ENCODE measurements around the gene ZC3H4.

The ZC3H4 gene

DNA sequence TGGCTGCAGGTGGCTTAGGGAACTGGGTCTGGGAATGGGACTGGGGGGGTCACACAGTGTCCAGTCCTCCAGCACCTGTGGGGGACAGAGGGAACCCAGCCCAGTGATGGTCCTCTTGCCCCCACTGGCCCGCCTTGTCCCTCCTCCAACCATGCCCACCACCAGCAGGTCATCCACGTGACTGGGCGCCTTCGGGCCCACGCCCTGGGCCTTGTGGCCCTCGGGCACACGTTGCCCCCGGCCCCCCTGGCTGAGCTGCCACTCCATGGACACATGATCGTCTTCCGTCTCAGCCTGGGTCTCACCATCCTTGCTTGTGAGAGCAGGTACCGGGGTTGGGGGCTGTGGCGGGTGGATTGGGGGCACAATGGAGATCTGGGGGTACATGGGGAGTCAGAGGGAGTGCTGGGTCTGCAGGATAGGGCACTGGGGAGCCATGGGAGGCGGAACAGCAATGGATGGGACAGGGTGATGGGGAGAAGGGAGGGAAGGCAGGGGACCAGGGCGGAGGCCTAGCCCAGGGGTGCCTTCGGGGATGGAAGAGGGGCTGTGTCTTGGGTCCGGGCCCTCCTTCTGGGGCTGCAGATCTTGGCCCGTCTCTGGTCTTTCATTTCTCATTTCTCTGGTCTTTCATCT is 74.2 kb downstream of the ZC3H4 start:
- ATAC-seq (no peak), DNase-seq (no peak)
- Mint-ChIP-seq H3K4me3 (no peak overlapping the region), H3K27me3 (no peaks in the 10 kb centered on the region), H3K4me1 (peaks cover 24% of the 10 kb centered on the region), H3K9me3 (no peaks in the 10 kb centered on the region), H3K27ac (no peak overlapping the region)

- DNase-seq, result no peak
- Mint-ChIP-seq H3K27me3 (no peaks in the 10 kb centered on the region), H3K4me1 (peaks cover 24% of the 10 kb centered on the region), H3K9me3 (no peaks in the 10 kb centered on the region), H3K27ac (peak overlapping the region in 1 of 2 donors; percentile 75), H3K4me3 (no peak overlapping the region)
- ATAC-seq, result no peak
These were observed 75.8 kb downstream of the ZC3H4 start for GRCh38 chr19:47037766-47038165.

DNA sequence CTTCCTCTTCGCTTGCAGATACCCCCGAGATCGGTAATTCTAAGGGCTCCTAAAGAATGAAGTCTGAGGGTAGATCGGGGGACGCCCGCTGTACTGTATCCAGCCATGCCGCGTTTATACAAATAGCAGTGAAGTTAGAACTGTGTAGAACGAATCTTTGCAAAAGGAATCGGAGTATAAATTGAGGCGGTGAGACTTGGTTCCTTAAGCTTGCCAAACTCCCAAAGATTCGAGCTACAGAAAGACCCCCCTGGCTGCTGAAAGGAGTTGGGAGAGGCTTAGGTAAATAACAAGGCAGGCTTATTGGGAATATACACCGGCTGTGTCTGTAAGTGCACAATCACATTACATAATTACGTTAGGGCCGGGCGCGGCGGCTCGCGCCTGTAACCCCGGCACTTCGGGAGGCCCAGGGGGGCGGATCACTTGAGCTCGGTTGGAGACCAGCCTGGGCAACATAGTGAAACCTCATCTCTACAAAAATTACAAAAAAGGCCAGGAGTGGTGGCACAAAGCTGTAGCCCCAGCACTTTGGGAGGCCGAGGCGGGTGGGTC is 77.4 kb downstream of the ZC3H4 start:
- Mint-ChIP-seq H3K9me3 (no peaks in the 10 kb centered on the region), H3K27ac (peak overlapping the region in 1 of 2 donors; percentile 94), H3K27me3 (peaks cover 14% of the 10 kb centered on the region), H3K4me3 (peak overlapping the region; percentile 82 to 84), H3K4me1 (peaks cover 34% of the 10 kb centered on the region)
- DNase-seq (no peak), ATAC-seq (peak; percentile 61)

GRCh38 chr19:47035127-47036096 is 78.2 kb downstream of the ZC3H4 start:
- DNase-seq, result peak; percentile 96 to 98
- H3K4me1 Mint-ChIP-seq, result peaks cover 34% of the 10 kb centered on the region
- no peaks in the 10 kb centered on the region for H3K9me3 Mint-ChIP-seq
- H3K27ac Mint-ChIP-seq, result peak overlapping the region; percentile 71 to 94
- ATAC-seq, result peak; percentile 93
- H3K27me3 Mint-ChIP-seq, result peaks cover 21% of the 10 kb centered on the region
- H3K4me3 Mint-ChIP-seq, result peak overlapping the region; percentile 82 to 84

DNA sequence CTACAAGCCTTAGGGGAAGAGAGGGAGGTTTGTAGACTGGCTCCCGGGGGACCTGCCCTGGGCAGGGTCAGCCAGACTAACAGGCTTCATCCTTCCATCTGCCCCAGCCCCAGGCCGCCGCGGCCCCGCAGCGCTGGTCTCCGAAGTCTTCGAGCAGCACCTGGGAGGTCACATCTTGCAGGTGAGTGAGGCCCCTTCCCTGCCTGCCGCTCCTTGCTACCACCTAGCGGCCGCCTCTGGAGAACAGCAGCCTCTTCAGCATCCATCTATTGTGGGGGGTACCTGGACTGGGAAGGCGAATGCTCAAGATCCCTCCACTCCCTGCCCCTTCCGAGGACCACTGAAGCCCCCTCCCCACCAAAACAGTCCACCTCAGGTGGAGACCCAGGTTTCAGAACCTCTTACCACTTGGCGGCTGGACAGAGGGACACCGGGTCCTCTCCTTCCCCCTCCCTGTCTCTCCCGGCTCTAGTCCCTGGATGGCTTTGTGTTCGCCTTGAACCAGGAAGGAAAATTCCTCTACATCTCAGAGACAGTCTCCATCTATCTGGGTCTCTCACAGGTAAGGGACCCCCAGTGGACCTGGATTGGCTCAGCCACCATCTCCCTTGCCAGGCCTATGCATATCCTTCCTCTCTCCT is 81.3 kb downstream of the ZC3H4 start:
- ATAC-seq (peak; percentile 35), DNase-seq (peak; percentile 52 to 61)
- H3K4me3 Mint-ChIP-seq, result no peak overlapping the region
- H3K9me3 Mint-ChIP-seq, result no peaks in the 10 kb centered on the region
- peaks cover 49% of the 10 kb centered on the region for H3K27me3 Mint-ChIP-seq
- peaks cover 34% of the 10 kb centered on the region for H3K4me1 Mint-ChIP-seq
- no peak overlapping the region for H3K27ac Mint-ChIP-seq

GRCh38 chr19:47028195-47028601 is 85.4 kb downstream of the ZC3H4 start:
- no peak for ATAC-seq
- H3K9me3 Mint-ChIP-seq, result no peaks in the 10 kb centered on the region
- peaks cover 90% of the 10 kb centered on the region for H3K27me3 Mint-ChIP-seq
- H3K4me3 Mint-ChIP-seq, result no peak overlapping the region
- H3K4me1 Mint-ChIP-seq, result peaks cover 14% of the 10 kb centered on the region
- no peak overlapping the region for H3K27ac Mint-ChIP-seq
- DNase-seq, result no peak

DNA sequence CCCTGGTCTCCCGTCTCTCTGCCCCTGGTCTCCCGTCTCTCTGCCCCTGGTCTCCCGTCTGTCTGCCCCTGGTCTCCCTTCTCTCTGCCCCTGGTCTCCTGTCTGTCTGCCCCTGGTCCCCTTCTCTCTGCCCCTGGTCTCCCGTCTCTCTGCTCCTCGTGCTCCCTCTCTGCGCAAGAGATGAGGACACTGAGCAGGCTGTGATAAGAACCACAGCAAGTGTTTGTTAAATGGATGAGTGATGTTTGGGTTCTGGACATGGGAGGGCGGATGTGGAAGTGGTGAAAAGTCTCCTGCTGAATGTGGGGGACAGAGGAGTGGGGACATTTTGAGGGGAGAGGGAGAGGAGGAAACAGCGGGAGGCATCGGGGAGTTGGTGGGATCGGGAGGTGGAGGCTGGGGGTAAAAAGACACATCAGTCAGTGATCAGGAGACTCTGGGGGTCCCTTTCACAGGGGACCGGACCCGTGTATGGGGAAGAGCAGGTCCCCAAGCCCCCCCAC is 85.9 kb downstream of the ZC3H4 start:
- peaks cover 17% of the 10 kb centered on the region for H3K4me1 Mint-ChIP-seq
- H3K4me3 Mint-ChIP-seq, result no peak overlapping the region
- DNase-seq (no peak), ATAC-seq (no peak)
- peaks cover 96% of the 10 kb centered on the region for H3K27me3 Mint-ChIP-seq
- no peak overlapping the region for H3K27ac Mint-ChIP-seq
- no peaks in the 10 kb centered on the region for H3K9me3 Mint-ChIP-seq

- H3K9me3 Mint-ChIP-seq, result no peaks in the 10 kb centered on the region
These were observed 86.7 kb downstream of the ZC3H4 start for GRCh38 chr19:47026889-47027288.

GRCh38 chr19:47026156-47026555 is 87.4 kb downstream of the ZC3H4 start:
- Mint-ChIP-seq H3K4me3 (no peak overlapping the region), H3K9me3 (no peaks in the 10 kb centered on the region), H3K27me3 (peaks cover 97% of the 10 kb centered on the region), H3K27ac (peak overlapping the region in 1 of 2 donors; percentile 9), H3K4me1 (peaks cover 12% of the 10 kb centered on the region)
- DNase-seq (no peak), ATAC-seq (no peak)

More at GRCh38 chr19:47026889-47027288, 86.7 kb downstream of the ZC3H4 start:
- peaks cover 10% of the 10 kb centered on the region for H3K4me1 Mint-ChIP-seq
- no peak overlapping the region for H3K27ac Mint-ChIP-seq
- no peak for DNase-seq
- no peak overlapping the region for H3K4me3 Mint-ChIP-seq
- peaks cover 97% of the 10 kb centered on the region for H3K27me3 Mint-ChIP-seq
- no peak for ATAC-seq

GRCh38 chr19:47024502-47024901 is 89.1 kb downstream of the ZC3H4 start:
- H3K4me1 Mint-ChIP-seq, result peaks cover 20% of the 10 kb centered on the region
- DNase-seq, result no peak
- H3K27me3 Mint-ChIP-seq, result peaks cover 98% of the 10 kb centered on the region
- ATAC-seq, result no peak
- H3K9me3 Mint-ChIP-seq, result no peaks in the 10 kb centered on the region
- no peak overlapping the region for H3K27ac Mint-ChIP-seq
- H3K4me3 Mint-ChIP-seq, result no peak overlapping the region

- H3K9me3 Mint-ChIP-seq, result no peaks in the 10 kb centered on the region
- peaks cover 98% of the 10 kb centered on the region for H3K27me3 Mint-ChIP-seq
- DNase-seq (no peak), ATAC-seq (no peak)
- H3K4me3 Mint-ChIP-seq, result no peak overlapping the region
- H3K4me1 Mint-ChIP-seq, result peaks cover 20% of the 10 kb centered on the region
- H3K27ac Mint-ChIP-seq, result no peak overlapping the region
These were observed 90.2 kb downstream of the ZC3H4 start for GRCh38 chr19:47023448-47023794.

DNA sequence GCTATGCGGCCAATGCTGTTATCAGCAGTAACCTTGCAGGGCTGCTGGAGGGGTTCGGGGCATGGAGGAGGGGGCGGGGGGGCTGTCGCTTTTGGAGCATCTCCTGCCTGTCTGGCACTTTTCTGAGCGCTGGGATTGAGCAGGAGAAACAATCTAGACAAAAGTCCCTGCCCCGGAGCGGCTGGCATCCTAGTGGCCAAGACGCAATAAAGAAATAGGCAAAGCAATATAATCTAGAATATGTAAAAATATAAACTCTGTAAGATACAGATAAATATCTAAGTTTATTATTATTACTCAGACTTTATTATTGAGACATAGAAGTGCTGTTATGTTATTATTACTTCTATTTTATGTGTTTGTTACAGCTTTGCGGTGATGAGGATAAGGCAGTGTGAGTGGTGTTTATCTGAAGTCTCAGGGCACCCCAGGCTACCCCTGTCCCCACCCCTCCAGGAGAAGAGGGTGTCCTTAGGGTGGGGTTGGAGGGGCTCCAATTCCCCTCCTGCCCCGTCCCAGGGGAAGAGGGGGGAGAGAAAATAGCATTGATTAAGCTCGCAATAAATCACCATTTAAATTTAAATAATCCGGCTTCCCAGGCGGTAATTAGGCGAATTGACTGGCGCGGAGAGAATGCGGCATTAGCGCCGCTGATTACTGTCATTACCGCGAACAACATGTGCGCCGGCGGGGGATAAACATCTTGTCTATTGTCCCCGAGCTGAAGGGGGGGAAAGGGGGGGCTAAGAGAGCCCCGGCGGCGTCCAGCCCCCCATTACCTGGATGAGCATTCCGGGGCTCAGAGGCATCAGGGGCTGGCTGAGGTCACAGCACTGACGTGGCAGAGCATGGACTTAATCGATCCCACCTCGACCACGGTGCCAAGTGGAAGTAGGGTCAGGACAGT is 90.8 kb downstream of the ZC3H4 start:
- ATAC-seq, result no peak
- Mint-ChIP-seq H3K9me3 (no peaks in the 10 kb centered on the region), H3K27me3 (peaks cover 93% of the 10 kb centered on the region), H3K27ac (no peak overlapping the region), H3K4me1 (peaks cover 20% of the 10 kb centered on the region), H3K4me3 (peak overlapping the region; percentile 35 to 52)
- DNase-seq, result no peak

DNA sequence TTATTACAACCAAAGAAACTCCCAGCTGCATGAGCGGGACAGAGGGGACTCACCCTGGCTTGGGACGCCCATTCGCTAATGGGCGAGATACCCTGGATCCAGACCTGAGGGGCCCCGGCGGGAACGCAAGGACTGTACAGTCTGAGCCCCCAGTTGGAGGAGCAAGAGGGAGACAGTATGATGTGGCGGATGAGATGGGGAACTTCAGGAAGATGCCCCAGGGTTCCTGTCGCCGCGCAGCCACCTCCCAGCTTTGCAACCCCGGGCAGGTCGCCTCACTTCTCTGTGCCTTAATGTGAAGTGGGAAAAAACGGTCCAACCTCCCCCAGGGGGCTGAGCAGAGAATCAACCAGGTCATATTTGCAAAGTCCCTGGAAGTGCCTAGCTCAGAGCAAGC is 91.4 kb downstream of the ZC3H4 start:
- Mint-ChIP-seq H3K27ac (no peak overlapping the region), H3K9me3 (no peaks in the 10 kb centered on the region), H3K4me3 (no peak overlapping the region), H3K27me3 (peaks cover 87% of the 10 kb centered on the region), H3K4me1 (peaks cover 20% of the 10 kb centered on the region)
- DNase-seq, result no peak
- no peak for ATAC-seq

DNA sequence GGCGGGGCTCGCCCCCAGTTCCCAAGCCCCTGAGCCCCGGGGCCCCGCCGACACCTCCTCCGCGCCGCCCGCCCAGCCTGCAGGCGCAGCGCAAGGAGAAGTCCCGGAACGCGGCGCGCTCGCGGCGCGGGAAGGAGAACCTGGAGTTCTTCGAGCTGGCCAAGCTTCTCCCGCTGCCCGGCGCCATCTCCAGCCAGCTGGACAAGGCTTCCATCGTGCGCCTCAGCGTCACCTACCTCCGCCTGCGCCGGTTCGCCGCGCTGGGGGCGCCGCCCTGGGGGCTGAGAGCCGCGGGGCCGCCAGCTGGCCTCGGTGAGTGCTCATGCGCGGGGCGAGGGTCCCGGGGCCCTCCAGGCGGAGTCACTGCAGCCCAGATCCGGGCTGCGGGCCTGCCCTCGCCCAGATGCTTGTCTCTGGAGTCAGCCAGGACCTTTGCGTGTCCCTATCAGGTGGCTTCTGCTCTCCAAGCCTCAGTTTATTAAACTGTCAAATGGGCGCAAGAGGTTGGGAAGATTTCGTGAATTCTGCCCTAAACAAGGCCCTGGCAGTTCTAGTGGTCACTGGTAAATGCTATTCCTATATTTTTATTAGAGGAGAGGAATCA is 91.9 kb downstream of the ZC3H4 start:
- no peaks in the 10 kb centered on the region for H3K9me3 Mint-ChIP-seq
- ATAC-seq, result no peak

More for the DNA sequence above, 91.9 kb downstream of the ZC3H4 start:
- H3K4me1 Mint-ChIP-seq, result peaks cover 20% of the 10 kb centered on the region
- peak overlapping the region; percentile 38 to 71 for H3K4me3 Mint-ChIP-seq
- no peak for DNase-seq
- no peak overlapping the region for H3K27ac Mint-ChIP-seq
- H3K27me3 Mint-ChIP-seq, result peaks cover 82% of the 10 kb centered on the region

Measured in stimulated activated naive CD8-positive, alpha-beta T cell treated with anti-CD3 and anti-CD28 coated beads, Interleukin-15, amount 100 ng/mL, for 72 hours (primary cell).